Spleen (tissue), 11 donors: ENCODE data around the gene TBL1X. TPM values are rescaled to one million over a fixed set of nuclear protein-coding genes. Genes with fewer than 3 reads are reported as not detected.

Experiments used
- DNase-seq: peaks from one replicate; pipeline ENCODE4 v3.0.0-alpha.2; 2020
- H3K27ac ChIP-seq, 8 donors: fragments of 200-600 bp; sonication (generic) in 7 of 8; 1 replicate in 4 of 8; 2 replicates in 4 of 8; pipeline versions ENCODE4 v1.5.0 to v1.8.0; 2016 to 2021; ENCODE audit warnings: inconsistent platforms in 4 of 8, mild to moderate bottlenecking in 4 of 8, moderate library complexity in 1 of 8
- H3K27me3 ChIP-seq, 7 donors: fragments of 200-600 bp; sonication (generic) in 6 of 7; replicated peaks in 1 of 7; 1 replicate in 4 of 7; 2 replicates in 3 of 7; pipeline versions ENCODE4 v1.5.0 to v1.8.0; 2016 to 2021; ENCODE audit warnings: inconsistent platforms in 3 of 7, mild to moderate bottlenecking in 1 of 7
- H3K36me3 ChIP-seq, 6 donors: fragments of 200-600 bp; sonication (generic) in 5 of 6; 1 replicate in 4 of 6; 2 replicates in 2 of 6; pipeline versions ENCODE4 v1.5.0 to v1.8.0; 2016 to 2021; ENCODE audit warnings: inconsistent platforms in 2 of 6
- H3K4me1 ChIP-seq, 6 donors: fragments of 200-600 bp; sonication (generic) in 5 of 6; 1 replicate in 3 of 6; 2 replicates in 3 of 6; pipeline versions ENCODE4 v1.5.0 to v1.8.0; 2016 to 2021; ENCODE audit warnings: inconsistent platforms in 3 of 6
- H3K4me3 ChIP-seq, 8 donors: fragments of 200-600 bp; sonication (generic) in 7 of 8; 1 replicate in 4 of 8; 2 replicates in 4 of 8; pipeline versions ENCODE4 v1.5.0 to v1.8.0; 2016 to 2021; ENCODE audit warnings: inconsistent platforms in 4 of 8, mild to moderate bottlenecking in 4 of 8, moderate library complexity in 2 of 8
- H3K9me3 ChIP-seq, 8 donors: fragments of 200-600 bp; sonication (generic) in 7 of 8; 1 replicate in 4 of 8; 2 replicates in 4 of 8; pipeline versions ENCODE4 v1.5.0 to v1.8.0; 2016 to 2021; ENCODE audit warnings: inconsistent platforms in 4 of 8
- POLR2A ChIP-seq, 3 donors: fragments of 450-650 bp; IDR thresholded peaks; one replicate each; pipeline ENCODE4 v1.5.1; 2017; ENCODE audit warnings: antibody characterized with exemption in 3 of 3, mild to moderate bottlenecking in 1 of 3
- POLR2AphosphoS5 ChIP-seq, 3 donors: sonication (generic); formaldehyde crosslinking; IDR thresholded peaks; one replicate each; pipeline ENCODE4 v1.5.1; 2017; ENCODE audit warnings: antibody characterized with exemption in 3 of 3
- WGBS, 5 donors: extraction: QIAGEN DNeasy Blood & Tissue Kit in 3 of 5; methylation state at CpG; one replicate each; pipeline versions ENCODE4 v1.1.5 to v1.1.7; 2013 to 2018; 5-methylcytosine and 5-hydroxymethylcytosine counted together
- intact Hi-C: fragments of 100-400 bp; cut with DNase I; formaldehyde crosslinking; loops from one replicate; pipeline ENCODE4 v1.15.0; 2023; ENCODE audit warnings: low total_unique reads
- polyA plus RNA-seq, 3 donors: library from polyadenylated mRNA; stranded (reverse); fragments of 200-250 nt; gene quantifications; one replicate each; pipeline ENCODE4 v1.2.1, GENCODE V29; 2013
- total RNA-seq, 7 donors: library from RNA; depleted of rRNA in 3 of 7; stranded (reverse); fragments of >200 nt in 3 of 7; fragmentation: NEBNext Ultra II Directional in 4 of 7; extraction: Animal tissue kit (Norgen Biotek cat#: 25700) in 4 of 7; gene quantifications; one replicate each; pipeline versions ENCODE4 v1.1.0 to v1.2.1, GENCODE V29; 2016 to 2021
- TF ChIP-seq, protein P1 (sequence below), 11 experiments: fragments of 200-600 bp in 7 of 11; fragments of 450-650 bp in 4 of 11; sonication (generic) in 4 of 11; IDR thresholded peaks in 8 of 11; conservative IDR thresholded peaks in 3 of 11; 1 replicate in 7 of 11; 2 replicates in 4 of 11; pipeline versions ENCODE4 v1.4.0 to v1.8.0; 2016 to 2021; ENCODE audit warnings: antibody characterized with exemption in 11 of 11, inconsistent platforms in 4 of 11, mild to moderate bottlenecking in 1 of 11
- donor health status: healthy with polysubstance abuse.
- donor health status: DM: no; HTN: no; CAD: no; lungs with moderate emphysema.
- donor health status: DM: no; HTN: no; CAD: no.
- donor health status: Bipolar disorder and iron deficiency.
- donor health status: healthy.
- donor health status: DM: no; HTN: no; CAD: no.
- donor health status: DM: yes; HTN: yes; CAD: no.

The TBL1X gene
- total and polyA plus RNA-seq, 10 donors: 3.0 to 37.2 (median 21.4) TPM

DNA sequence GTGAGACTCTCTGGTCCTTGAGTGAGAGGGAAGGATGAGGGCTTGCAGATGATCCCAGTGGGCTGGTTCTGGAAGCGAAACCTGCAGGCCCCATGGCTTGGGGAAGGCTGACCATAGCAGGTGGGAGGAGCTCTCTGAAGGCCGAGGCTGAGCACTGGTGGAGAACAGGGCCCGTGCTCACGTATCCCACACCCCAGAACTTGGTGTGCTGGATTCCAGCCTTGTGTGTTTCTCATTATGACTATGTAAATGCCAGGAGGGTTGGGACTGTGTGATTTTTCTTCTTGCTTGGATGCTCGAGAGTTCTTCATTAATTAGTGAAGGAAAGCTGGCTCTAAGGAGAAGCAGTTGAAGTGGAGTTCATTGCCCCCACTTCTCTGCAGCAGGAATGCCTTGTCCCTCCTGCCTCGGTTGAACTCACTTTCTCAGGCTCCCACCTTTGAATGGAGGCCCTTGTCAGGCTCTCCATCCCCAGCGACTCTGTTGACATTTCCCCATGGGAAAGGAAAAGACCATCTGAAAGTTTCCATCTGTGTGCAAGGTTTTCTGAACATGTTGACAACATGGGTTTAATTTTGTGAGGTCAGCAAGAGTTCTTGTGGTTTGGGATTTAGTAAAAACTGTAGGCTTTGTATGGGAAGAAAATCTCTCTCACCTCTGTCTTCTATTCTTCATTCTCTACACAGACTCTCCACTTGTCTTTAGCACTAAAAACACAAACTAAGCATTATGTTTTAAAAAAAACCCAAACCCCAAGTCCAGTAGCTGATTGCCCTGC, 57.7 kb downstream of the TBL1X start:
- peaks cover 0 to 23% (median 0%) of the 10 kb centered on the region in 6 donors for H3K4me1 ChIP-seq
- no peaks in the 10 kb centered on the region for H3K36me3 ChIP-seq
- intact Hi-C loops: no loop called here
- peaks cover 0 to 11% (median 0%) of the 10 kb centered on the region in 7 donors for H3K27me3 ChIP-seq
- no peak overlapping the region for H3K27ac ChIP-seq
- H3K9me3 ChIP-seq: no peaks in the 10 kb centered on the region
- WGBS, 5 donors: 76 to 92% (median 82%) methylated on average over 2 to 7 of the region's 7 CpGs
- no peak for DNase-seq
- TF ChIP-seq, protein P1, sequence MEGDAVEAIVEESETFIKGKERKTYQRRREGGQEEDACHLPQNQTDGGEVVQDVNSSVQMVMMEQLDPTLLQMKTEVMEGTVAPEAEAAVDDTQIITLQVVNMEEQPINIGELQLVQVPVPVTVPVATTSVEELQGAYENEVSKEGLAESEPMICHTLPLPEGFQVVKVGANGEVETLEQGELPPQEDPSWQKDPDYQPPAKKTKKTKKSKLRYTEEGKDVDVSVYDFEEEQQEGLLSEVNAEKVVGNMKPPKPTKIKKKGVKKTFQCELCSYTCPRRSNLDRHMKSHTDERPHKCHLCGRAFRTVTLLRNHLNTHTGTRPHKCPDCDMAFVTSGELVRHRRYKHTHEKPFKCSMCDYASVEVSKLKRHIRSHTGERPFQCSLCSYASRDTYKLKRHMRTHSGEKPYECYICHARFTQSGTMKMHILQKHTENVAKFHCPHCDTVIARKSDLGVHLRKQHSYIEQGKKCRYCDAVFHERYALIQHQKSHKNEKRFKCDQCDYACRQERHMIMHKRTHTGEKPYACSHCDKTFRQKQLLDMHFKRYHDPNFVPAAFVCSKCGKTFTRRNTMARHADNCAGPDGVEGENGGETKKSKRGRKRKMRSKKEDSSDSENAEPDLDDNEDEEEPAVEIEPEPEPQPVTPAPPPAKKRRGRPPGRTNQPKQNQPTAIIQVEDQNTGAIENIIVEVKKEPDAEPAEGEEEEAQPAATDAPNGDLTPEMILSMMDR (IDR thresholded peaks at IDR 0.05 in 8 of 11, conservative IDR thresholded peaks at IDR 0.05 in 3 of 11): no peak
- TF ChIP-seq POLR2AphosphoS5 (IDR thresholded peaks at IDR 0.05) (no peak), POLR2A (IDR thresholded peaks at IDR 0.05) (no peak)
- no peak overlapping the region for H3K4me3 ChIP-seq

DNA sequence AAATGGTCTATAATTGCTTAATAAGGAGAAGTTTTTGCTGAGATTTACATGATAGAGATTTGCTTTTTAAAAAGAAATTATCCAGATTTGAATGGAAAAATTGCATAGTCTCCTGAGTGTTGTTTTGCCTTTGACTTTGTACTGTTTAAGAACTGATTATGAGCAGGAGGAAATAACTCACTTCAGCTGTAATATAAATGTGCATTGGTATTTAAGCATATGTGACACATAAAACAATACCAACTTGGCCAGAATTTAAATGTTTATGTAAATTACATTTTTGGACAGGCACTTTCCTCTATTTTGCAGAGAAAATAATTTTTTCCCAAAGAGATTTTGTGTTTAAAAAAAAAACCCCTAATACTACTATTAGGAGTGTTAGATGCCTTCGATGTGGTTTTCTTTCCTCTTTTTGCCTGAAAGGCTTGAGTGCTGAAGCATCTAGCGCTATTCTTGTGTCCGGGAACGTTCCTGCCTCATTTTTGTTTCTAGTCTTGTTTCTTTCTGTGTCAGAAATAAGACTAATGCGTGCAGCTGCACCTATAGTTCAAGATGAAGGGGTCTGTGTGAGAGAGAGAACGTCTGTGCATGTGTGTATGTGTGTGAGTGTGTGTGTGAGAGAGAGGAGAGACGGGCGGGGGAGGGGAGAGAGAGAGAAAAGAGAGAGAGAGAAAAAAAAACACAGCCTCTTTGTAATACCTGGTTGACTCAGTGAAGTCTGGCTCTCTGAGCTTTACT, 60.8 kb downstream of the TBL1X start:
- H3K4me1 ChIP-seq: peaks cover 0 to 43% (median 8%) of the 10 kb centered on the region in 6 donors
- DNase-seq: no peak
- peak overlapping the region in 1 of 8 donors; percentile 33 for H3K27ac ChIP-seq
- no peaks in the 10 kb centered on the region for H3K9me3 ChIP-seq
- no peaks in the 10 kb centered on the region for H3K36me3 ChIP-seq
- intact Hi-C loops: no loop called here
- TF ChIP-seq POLR2AphosphoS5 (IDR thresholded peaks at IDR 0.05) (no peak), POLR2A (IDR thresholded peaks at IDR 0.05) (no peak)
- TF ChIP-seq, protein P1 (IDR thresholded peaks at IDR 0.05 in 8 of 11, conservative IDR thresholded peaks at IDR 0.05 in 3 of 11): no peak
- WGBS, 5 donors: 32 to 54% (median 47%) methylated on average over 7 to 8 of the region's 8 CpGs
- peaks cover 0 to 13% (median 0%) of the 10 kb centered on the region in 7 donors for H3K27me3 ChIP-seq
- no peak overlapping the region for H3K4me3 ChIP-seq

DNA sequence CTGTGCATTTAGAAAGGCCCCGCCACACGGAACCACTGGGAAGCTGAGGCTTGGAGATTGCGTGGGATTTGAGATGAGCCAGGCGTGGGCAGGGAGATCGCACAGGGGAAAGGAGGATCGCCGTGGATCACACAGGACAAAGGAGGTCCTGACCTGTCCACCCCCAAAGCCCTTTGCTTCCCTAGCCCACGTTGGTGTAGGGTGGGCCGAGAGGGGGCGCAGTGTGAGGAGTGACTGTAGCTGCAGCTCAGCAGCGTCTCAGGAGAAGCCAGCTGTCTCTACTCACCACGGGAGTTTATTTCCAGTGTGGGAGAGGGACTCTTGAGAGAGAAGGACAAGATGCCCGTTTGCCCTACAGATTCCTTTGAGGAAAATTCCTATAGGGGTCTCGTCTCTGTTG, 62.1 kb downstream of the TBL1X start:
- Histone ChIP-seq H3K36me3 (no peaks in the 10 kb centered on the region), H3K27ac (no peak overlapping the region), H3K4me3 (no peak overlapping the region), H3K27me3 (peaks cover 0 to 13% (median 0%) of the 10 kb centered on the region in 7 donors), H3K9me3 (no peaks in the 10 kb centered on the region), H3K4me1 (peaks cover 0 to 56% (median 12%) of the 10 kb centered on the region in 6 donors)
- intact Hi-C loops: no loop called here
- TF ChIP-seq, protein P1 (IDR thresholded peaks at IDR 0.05 in 8 of 11, conservative IDR thresholded peaks at IDR 0.05 in 3 of 11): no peak
- 67 to 92% (median 85%) methylated on average over 8 to 14 of the region's 14 CpGs for WGBS, 5 donors
- DNase-seq: no peak

DNA sequence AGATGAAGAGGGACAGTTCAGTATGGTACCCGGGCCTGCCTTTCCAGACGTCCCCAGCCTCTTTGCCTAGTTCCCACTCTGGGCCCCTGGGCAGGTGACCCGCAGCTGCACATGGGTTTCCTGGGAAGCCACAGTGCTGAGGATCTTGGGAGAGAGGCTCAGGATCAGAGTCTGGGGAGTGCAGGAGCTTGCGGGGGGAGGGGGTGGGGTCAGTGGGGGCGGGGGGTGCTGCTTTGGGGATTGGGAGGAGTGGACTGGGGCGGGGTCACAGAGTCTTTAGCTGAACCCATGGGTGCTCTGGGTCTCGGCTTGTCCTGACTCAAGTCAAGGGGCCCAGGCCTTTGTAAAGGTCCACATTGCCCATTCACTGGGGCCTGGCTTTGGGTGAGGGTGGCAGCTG, 63.6 kb downstream of the TBL1X start:
- Histone ChIP-seq H3K27me3 (peaks cover 0 to 13% (median 0%) of the 10 kb centered on the region in 7 donors), H3K4me1 (peaks cover 0 to 71% (median 16%) of the 10 kb centered on the region in 6 donors), H3K27ac (no peak overlapping the region), H3K4me3 (no peak overlapping the region), H3K9me3 (no peaks in the 10 kb centered on the region), H3K36me3 (no peaks in the 10 kb centered on the region)
- 61 to 94% (median 85%) methylated on average over 2 to 7 of the region's 7 CpGs for WGBS, 5 donors
- intact Hi-C loops: no loop called here
- TF ChIP-seq POLR2AphosphoS5 (IDR thresholded peaks at IDR 0.05): no peak
- TF ChIP-seq POLR2A (IDR thresholded peaks at IDR 0.05): no peak
- TF ChIP-seq, protein P1 (IDR thresholded peaks at IDR 0.05 in 8 of 11, conservative IDR thresholded peaks at IDR 0.05 in 3 of 11): no peak
- DNase-seq: no peak
